ENCODE data around the gene PHOX2A.

PHOX2A gene

DNA sequence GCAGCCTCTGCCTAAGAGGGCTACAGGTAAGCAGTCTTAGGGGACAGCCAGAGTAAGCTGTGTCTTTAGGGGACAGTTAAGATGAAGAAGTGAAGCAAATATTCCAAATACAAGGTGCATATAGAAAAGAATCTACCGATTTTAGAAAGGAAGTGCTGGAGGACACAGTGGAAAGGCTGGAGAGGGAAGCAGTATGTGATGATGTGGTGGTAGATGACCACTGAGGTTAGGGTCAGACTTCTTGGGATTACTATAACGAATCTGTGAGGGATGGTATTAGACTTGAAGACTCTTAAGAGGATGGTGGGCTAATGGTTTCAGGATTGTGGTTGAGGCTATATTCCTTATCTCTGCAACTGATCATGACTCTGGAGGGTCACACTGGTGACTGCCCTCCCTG lies 40.0 kb upstream of the PHOX2A start:
- no peaks in the 10 kb centered on the region for H3K27me3 ChIP-seq (ENCODE audit: insufficient read depth, poor library complexity, severe bottlenecking)
- ATAC-seq (ENCODE audit: low read depth): no peak
- no peak overlapping the region for H3K27ac ChIP-seq (ENCODE audit: poor library complexity, severe bottlenecking)
- H3K9me3 ChIP-seq (ENCODE audit: severe bottlenecking): no peaks in the 10 kb centered on the region
- no peaks in the 10 kb centered on the region for H3K36me3 ChIP-seq (ENCODE audit: low read depth)
- H3K4me3 ChIP-seq (ENCODE audit: severe bottlenecking): no peak overlapping the region
- DNase-seq (ENCODE audit: low spot score): no peak
- no peaks in the 10 kb centered on the region for H3K4me1 ChIP-seq (ENCODE audit: insufficient read depth, poor library complexity, severe bottlenecking)
- TF ChIP-seq CTCF (IDR thresholded peaks at IDR 0.05; ENCODE audit: poor library complexity, severe bottlenecking): no peak

GRCh38 chr11:72280726-72281315 lies 36.8 kb upstream of the PHOX2A start:
- ATAC-seq (ENCODE audit: low read depth) (no peak), DNase-seq (ENCODE audit: low spot score) (no peak)
- Histone ChIP-seq H3K27ac (ENCODE audit: poor library complexity, severe bottlenecking) (no peak overlapping the region), H3K27me3 (ENCODE audit: insufficient read depth, poor library complexity, severe bottlenecking) (no peaks in the 10 kb centered on the region), H3K36me3 (ENCODE audit: low read depth) (no peaks in the 10 kb centered on the region), H3K4me1 (ENCODE audit: insufficient read depth, poor library complexity, severe bottlenecking) (no peaks in the 10 kb centered on the region), H3K4me3 (ENCODE audit: severe bottlenecking) (no peak overlapping the region), H3K9me3 (ENCODE audit: severe bottlenecking) (no peaks in the 10 kb centered on the region)
- TF ChIP-seq CTCF (IDR thresholded peaks at IDR 0.05; ENCODE audit: poor library complexity, severe bottlenecking): no peak

DNA sequence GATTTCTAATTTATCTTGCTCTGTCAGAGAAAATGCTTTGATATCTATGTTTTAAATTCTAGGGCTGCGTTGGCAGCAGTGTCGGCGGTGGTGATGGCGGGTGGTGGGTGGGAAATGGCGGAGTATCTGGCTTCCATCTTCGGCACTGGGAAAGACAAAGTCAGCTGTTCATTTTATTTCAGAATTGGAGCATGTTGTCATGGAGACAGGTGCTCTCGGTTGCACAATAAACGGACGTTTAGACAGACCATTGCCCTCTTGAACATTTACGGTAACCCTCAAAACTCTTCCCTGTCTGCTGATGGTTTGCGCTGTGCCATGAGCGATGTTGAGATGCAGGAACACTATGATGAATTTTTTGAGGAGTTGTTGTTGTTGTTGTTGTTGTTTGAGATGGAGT lies 36.1 kb upstream of the PHOX2A start:
- Histone ChIP-seq H3K9me3 (ENCODE audit: severe bottlenecking) (no peaks in the 10 kb centered on the region), H3K4me1 (ENCODE audit: insufficient read depth, poor library complexity, severe bottlenecking) (no peaks in the 10 kb centered on the region), H3K27me3 (ENCODE audit: insufficient read depth, poor library complexity, severe bottlenecking) (no peaks in the 10 kb centered on the region), H3K27ac (ENCODE audit: poor library complexity, severe bottlenecking) (no peak overlapping the region), H3K36me3 (ENCODE audit: low read depth) (no peaks in the 10 kb centered on the region), H3K4me3 (ENCODE audit: severe bottlenecking) (no peak overlapping the region)
- DNase-seq (ENCODE audit: low spot score) (no peak), ATAC-seq (ENCODE audit: low read depth) (no peak)
- no peak for TF ChIP-seq CTCF (IDR thresholded peaks at IDR 0.05; ENCODE audit: poor library complexity, severe bottlenecking)

GRCh38 chr11:72278905-72279304 lies 34.9 kb upstream of the PHOX2A start:
- no peak for DNase-seq (ENCODE audit: low spot score)
- H3K4me3 ChIP-seq (ENCODE audit: severe bottlenecking): no peak overlapping the region

More at GRCh38 chr11:72278905-72279304, 34.9 kb upstream of the PHOX2A start:
- Histone ChIP-seq H3K36me3 (ENCODE audit: low read depth) (no peaks in the 10 kb centered on the region), H3K4me1 (ENCODE audit: insufficient read depth, poor library complexity, severe bottlenecking) (no peaks in the 10 kb centered on the region), H3K27ac (ENCODE audit: poor library complexity, severe bottlenecking) (no peak overlapping the region), H3K9me3 (ENCODE audit: severe bottlenecking) (no peaks in the 10 kb centered on the region), H3K27me3 (ENCODE audit: insufficient read depth, poor library complexity, severe bottlenecking) (no peaks in the 10 kb centered on the region)
- TF ChIP-seq CTCF (IDR thresholded peaks at IDR 0.05; ENCODE audit: poor library complexity, severe bottlenecking): no peak
- ATAC-seq (ENCODE audit: low read depth): peak; percentile 50; the same call in 1 of the 3 replicates

Data from RWPE2 (cell line).